Esophagus squamous epithelium (tissue), 4 donors: ENCODE measurements around the gene ANK2.

Source experiments
- POLR2A ChIP-seq, 4 donors: fragments of 450-650 bp; IDR thresholded peaks; one replicate each; pipeline ENCODE4 v1.6.1; 2017; ENCODE audit warnings: antibody characterized with exemption in 4 of 4, mild to moderate bottlenecking in 4 of 4, moderate library complexity in 3 of 4
- TF ChIP-seq, protein P1 (sequence below), 6 experiments: fragments of 450-650 bp in 4 of 6; fragments of 200-600 bp in 2 of 6; sonication (generic) in 2 of 6; IDR thresholded peaks; one replicate each; pipeline ENCODE4 v1.5.1; 2016 to 2019; ENCODE audit warnings: antibody characterized with exemption in 6 of 6, mild to moderate bottlenecking in 4 of 6, moderate library complexity in 4 of 6

DNA sequence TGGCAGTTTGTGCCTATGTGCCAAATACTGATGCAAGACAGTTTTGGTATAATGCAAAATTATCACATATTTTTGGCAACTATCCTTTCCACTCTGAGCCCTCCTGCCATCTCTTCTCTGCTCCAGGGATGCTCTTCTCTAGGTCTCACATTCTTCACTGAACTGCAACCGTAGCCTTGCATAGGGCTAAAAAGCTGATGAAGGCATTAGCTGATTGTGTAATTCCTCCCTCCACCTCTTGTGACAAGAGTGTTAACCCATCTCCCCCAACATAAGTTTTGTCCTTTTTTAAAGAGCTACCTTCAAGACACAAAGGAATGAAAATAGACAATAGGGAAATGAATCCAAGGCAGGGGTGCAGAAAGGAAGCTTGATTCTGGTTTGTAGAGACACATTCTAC is 33.1 kb upstream of the ANK2 start:
- TF ChIP-seq, protein P1, sequence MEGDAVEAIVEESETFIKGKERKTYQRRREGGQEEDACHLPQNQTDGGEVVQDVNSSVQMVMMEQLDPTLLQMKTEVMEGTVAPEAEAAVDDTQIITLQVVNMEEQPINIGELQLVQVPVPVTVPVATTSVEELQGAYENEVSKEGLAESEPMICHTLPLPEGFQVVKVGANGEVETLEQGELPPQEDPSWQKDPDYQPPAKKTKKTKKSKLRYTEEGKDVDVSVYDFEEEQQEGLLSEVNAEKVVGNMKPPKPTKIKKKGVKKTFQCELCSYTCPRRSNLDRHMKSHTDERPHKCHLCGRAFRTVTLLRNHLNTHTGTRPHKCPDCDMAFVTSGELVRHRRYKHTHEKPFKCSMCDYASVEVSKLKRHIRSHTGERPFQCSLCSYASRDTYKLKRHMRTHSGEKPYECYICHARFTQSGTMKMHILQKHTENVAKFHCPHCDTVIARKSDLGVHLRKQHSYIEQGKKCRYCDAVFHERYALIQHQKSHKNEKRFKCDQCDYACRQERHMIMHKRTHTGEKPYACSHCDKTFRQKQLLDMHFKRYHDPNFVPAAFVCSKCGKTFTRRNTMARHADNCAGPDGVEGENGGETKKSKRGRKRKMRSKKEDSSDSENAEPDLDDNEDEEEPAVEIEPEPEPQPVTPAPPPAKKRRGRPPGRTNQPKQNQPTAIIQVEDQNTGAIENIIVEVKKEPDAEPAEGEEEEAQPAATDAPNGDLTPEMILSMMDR (IDR thresholded peaks at IDR 0.05) = no peak
- no peak for TF ChIP-seq POLR2A (IDR thresholded peaks at IDR 0.05)
